SK-N-SH (cell line): Measurements from ENCODE around the gene SFXN4.
"Not testable (repeated sequence)": the region's sequence is repeated elsewhere in the genome, so short reads cannot be mapped to it uniquely, and the experiment has no call there.

Experiments
- CTCF ChIP-seq: fragments of 200-600 bp; sonication (generic); IDR thresholded peaks from 2 replicates; pipeline ENCODE4 v1.6.1; 2017; ENCODE audit warnings: antibody characterized with exemption, mild to moderate bottlenecking, moderate library complexity
- EP300 ChIP-seq, 2 experiments: IDR thresholded peaks; 2 replicates each; pipeline versions ENCODE4 v1.4.0 to v1.6.1; 2012; ENCODE audit warnings: borderline replicate concordance in 1 of 2, low read depth in 1 of 2, low read length in 1 of 2
- EZH2phosphoT487 ChIP-seq: fragments of 200-600 bp; sonication (generic); IDR thresholded peaks from 2 replicates; pipeline ENCODE4 v1.6.1; 2017; ENCODE audit warnings: low read depth, mixed run types, mild to moderate bottlenecking, antibody characterized with exemption, moderate library complexity, borderline replicate concordance
- JUND ChIP-seq: IDR thresholded peaks from 2 replicates; pipeline ENCODE4 v1.4.0; 2012
- REST ChIP-seq: IDR thresholded peaks from 2 replicates; pipeline ENCODE4 v1.6.1; 2012; ENCODE audit warnings: mild to moderate bottlenecking, low read depth, low read length, moderate library complexity
- RFX5 ChIP-seq: IDR thresholded peaks from 2 replicates; pipeline ENCODE4 v1.6.1; 2012; ENCODE audit warnings: mild to moderate bottlenecking, improper control_type of control experiment, low read length

GRCh38 chr10:119137878-119138277 lies 27.6 kb downstream of the SFXN4 start:
- not testable (repeated sequence) for TF ChIP-seq EZH2phosphoT487; REST; EP300 (IDR thresholded peaks at IDR 0.05; ENCODE audit: borderline replicate concordance in 1 of 2, low read depth in 1 of 2, low read length in 1 of 2); JUND; RFX5
- peak; percentile 27 for TF ChIP-seq CTCF
